ENCODE results near the gene GNB1.
A peak's percentile ranks its signal among the peaks of the same experiment; 100 is the strongest.
"Not testable (repeated sequence)": the region's sequence is repeated elsewhere in the genome, so short reads cannot be mapped to it uniquely, and the experiment has no call there.

Gene GNB1

DNA sequence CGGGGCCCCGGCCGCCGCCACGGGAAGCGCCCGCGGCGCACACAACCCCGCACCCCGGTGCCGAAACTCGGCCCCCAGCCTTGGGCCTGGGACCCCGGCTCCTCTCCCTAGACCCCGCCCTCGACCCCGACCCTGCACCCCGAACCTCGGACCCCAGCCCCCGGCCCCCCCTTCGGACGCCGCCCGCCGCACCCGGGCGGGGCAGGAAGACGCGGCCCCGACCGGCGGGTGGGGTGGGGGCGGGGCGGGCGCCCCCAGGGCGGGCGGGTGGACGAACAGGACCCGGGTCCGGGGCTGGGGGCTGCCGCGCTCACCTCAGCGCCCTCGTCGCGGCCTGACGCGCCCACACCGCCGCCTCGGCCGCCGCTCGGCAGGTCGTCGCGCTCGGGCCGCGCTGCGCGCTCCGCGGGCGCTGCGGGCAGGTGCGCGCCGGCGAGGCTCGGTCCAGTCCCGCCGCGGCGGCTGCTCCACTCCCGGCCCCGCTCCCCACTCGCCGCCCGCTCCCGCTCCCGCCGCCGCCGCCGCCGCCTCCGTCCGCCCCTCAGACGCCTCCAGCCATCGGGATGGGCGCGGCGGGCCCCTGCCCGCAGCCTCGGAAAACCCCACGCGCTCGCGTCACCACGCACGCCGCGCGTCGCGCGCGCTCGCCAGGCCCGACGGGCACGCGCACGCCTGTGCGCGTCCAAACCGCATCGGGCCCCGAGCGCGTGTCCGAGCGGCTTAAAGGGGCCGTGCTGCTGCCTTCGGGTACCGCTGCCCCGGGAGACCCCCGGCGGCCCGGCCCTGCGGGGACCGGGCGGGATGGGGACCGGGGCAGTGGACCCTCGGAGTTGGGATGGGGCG lies at the start of gene GNB1:
Gene GNB1, minus strand, starts transcription at position 582 of the 843 bp plus-strand sequence. CDS start 65,634 bp downstream, outside the sequence.
- DNase-seq (ENCODE audit: low read depth in 1 of 2, low spot score in 1 of 2): peak; percentile 81 to 86

GRCh38 chr1:1940123-1940425 lies 49.2 kb upstream of the GNB1 start:
- no peak for DNase-seq (ENCODE audit: low read depth in 1 of 2, low spot score in 1 of 2)

DNA sequence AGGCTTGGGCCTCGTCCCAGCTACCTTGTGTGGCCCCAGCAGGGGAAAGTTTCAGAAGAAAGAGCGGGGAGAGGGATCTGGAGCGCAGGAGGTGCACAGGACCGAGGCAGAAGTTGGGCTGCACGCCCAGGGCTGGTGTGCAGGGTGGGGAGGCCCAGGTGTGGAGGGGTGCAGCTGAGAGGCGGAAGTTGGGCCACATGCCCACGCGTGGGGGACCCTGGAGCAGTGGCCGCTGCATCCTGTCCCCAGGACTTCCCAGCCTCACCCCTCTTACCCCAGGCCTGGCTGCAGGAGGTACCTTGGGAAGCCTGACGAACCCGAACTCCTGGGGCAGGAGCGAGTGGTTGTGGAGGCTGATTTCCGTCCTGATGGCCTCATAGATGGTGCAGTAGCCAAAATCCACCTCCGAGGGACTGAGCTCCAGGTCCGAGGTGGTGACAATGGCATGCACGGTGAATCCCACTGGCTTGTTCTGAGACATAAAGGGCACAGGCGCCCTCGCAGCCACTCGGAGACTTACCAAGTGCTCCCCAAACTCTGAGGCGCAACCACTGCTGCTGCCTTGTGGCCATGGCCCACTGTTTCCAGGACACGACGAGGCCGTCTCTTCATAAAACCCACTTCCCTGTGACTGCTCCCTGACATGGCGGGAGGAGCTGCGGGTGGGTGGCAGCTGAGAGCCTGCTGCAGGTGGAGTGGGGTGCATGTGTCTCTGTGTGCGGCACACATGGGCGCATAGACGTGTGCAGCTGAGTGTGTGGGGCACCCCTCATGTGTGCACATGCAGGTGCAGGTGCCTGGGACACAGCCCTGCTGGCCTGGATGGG lies 48.6 kb upstream of the GNB1 start:
- no peak for DNase-seq (ENCODE audit: low read depth in 1 of 2, low spot score in 1 of 2)

- no peak for DNase-seq (ENCODE audit: low read depth in 1 of 2, low spot score in 1 of 2)
Measured at GRCh38 chr1:1938613-1939295, 47.9 kb upstream of the GNB1 start.

- no peak for DNase-seq (ENCODE audit: low read depth in 1 of 2, low spot score in 1 of 2)
Measured at GRCh38 chr1:1938276-1938573, 47.3 kb upstream of the GNB1 start.

- no peak for DNase-seq (ENCODE audit: low read depth in 1 of 2, low spot score in 1 of 2)
Measured at GRCh38 chr1:1937549-1938275, 46.8 kb upstream of the GNB1 start.

GRCh38 chr1:1937061-1937460 lies 46.2 kb upstream of the GNB1 start:
- DNase-seq (ENCODE audit: low read depth in 1 of 2, low spot score in 1 of 2): no peak

GRCh38 chr1:1934848-1935247 lies 44.0 kb upstream of the GNB1 start:
- DNase-seq (ENCODE audit: low read depth in 1 of 2, low spot score in 1 of 2): not testable (repeated sequence)

GRCh38 chr1:1929639-1930545 lies 39.0 kb upstream of the GNB1 start:
- DNase-seq (ENCODE audit: low read depth in 1 of 2, low spot score in 1 of 2): no peak

DNA sequence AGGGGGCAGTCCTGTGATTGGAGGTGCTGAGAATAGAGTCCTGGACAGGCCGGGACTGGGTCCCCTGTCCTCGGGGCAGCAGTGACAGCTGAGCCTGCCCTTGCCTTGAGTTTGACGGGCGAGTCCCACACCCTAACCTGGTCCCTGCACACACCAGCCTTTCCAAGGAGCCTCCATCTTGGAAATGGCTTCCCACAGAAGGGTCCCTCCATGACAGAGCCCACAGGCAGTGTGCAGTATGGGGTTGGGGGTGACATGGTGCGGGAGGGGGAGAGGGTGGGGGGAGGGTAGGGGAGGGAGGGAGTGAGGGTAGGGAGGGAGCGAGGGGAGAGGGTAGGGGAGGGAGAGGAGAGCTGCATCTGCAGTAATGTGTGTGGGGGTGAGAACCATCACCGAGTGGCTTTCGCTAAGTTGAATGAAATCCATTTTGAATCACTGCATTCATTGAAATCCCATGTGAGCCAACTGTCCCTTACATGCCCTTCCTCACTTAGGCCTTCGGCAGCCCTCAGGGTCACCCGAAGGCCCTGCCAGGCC lies 38.3 kb upstream of the GNB1 start:
- no peak for DNase-seq (ENCODE audit: low read depth in 1 of 2, low spot score in 1 of 2)

- DNase-seq (ENCODE audit: low read depth in 1 of 2, low spot score in 1 of 2): no peak
Measured at GRCh38 chr1:1928231-1929101, 37.6 kb upstream of the GNB1 start.

DNA sequence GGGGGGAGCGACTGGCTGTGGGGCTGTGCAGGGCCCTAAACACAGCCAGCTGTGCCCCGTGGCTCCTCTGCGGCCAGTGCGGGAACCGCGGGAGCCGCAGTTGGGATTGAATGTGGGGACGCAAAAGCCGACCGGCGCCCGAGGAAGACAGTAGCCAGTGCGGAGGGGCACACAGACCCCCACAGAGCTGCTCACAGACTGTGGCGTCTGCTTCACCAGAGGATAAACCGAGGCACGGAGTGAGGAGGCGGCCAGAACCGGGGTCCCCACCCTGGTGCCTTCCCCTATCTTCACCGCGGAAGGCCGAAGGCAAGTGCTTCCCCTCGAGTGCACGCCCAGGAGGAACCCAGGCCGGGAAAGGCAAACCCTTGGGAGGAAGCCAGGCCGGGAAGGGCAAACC lies 36.9 kb upstream of the GNB1 start:
- DNase-seq (ENCODE audit: low read depth in 1 of 2, low spot score in 1 of 2): no peak

GRCh38 chr1:1926886-1927660 lies 36.2 kb upstream of the GNB1 start:
- no peak for DNase-seq (ENCODE audit: low read depth in 1 of 2, low spot score in 1 of 2)

GRCh38 chr1:1926346-1926811 lies 35.5 kb upstream of the GNB1 start:
- no peak for DNase-seq (ENCODE audit: low read depth in 1 of 2, low spot score in 1 of 2)

DNA sequence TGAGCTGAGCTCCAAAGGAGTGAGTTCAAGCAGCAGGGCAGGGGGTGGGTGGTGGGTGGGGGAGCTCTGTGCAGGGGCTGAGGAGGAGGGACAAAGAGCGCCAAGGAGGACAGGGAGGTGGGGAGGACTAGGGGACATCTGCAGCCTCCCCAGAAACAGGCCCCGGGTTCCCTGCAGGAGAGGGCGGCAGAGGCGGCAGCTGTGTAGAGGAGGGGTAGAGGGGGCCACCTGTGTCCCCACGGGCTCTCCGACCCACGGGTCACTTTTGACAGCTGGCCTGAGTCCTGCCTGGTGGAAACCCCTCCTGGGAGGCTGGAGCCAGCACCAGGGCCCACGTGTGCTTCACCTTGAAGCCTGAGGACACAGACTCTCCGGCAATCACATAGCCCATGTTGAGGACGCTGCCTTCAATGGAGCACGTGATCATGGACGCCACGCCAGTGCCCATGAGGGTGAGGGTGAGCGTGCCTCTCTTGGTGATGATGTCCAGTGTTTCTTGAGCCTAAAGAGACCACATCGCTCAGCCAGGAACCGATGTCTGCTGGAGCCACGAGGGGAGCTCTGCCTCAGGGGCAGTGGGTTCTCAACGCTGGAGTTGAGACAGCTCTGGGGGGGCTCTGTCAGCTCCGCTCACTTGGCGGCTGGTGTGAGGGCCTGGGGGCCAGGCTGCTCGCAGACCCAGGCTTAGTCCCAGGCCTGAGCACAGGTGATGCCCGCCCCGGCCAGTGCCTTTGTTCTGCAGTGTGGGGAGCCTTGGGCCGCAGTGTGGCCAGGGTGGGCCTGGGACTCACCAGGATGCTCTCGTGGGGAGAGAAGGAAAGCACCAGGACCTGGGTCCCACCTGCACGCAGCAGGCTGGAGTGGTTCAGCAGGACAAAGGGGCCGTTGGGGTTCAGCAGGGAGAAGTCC lies 34.8 kb upstream of the GNB1 start:
- no peak for DNase-seq (ENCODE audit: low read depth in 1 of 2, low spot score in 1 of 2)

GRCh38 chr1:1924849-1925248 lies 34.0 kb upstream of the GNB1 start:
- no peak for DNase-seq (ENCODE audit: low read depth in 1 of 2, low spot score in 1 of 2)

DNA sequence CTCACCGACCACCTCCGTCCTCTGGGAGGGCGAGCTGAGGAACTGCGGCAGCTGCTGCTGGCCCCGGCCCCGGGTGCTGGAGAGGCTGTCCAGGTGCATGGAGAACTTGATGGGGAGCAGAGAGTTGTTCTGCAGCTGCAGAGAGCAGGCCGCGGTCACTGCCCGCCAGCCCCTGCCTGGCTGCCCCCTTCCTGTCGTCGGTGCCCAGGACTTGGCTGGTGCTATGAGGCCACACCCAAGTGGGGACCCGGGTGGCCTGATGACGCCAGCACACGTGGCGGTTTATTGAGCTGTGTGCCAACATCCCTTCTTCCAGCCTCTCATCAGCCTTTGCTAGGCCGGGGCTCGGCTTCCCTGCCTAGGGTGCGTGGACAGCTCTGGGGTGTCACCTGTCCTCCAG lies 33.5 kb upstream of the GNB1 start:
- DNase-seq (ENCODE audit: low read depth in 1 of 2, low spot score in 1 of 2): no peak

Data from stimulated activated CD4-positive, alpha-beta T cell treated with anti-CD3 and anti-CD28 coated beads, Interleukin-15, amount 100 ng/mL, for 1 hour (primary cell).